H54 (cell line): ENCODE measurements around the gene YAF2.
"Not testable (repeated sequence)": the region's sequence is repeated elsewhere in the genome, so short reads cannot be mapped to it uniquely, and the experiment has no call there.

Experiments
- DNase-seq: peaks from one replicate; pipeline ENCODE4 v3.0.0; 2011; ENCODE audit warnings: low spot score, mixed read lengths; ENCODE audit not compliant: insufficient read length
- FAIRE-seq: peaks from 3 replicates; lab custom pipeline; 2011; peaks lifted over from hg19 to GRCh38; lab: Jason Lieb, UNC
- POLR2A ChIP-seq: IDR thresholded peaks from 2 replicates; pipeline ENCODE4 v1.6.1; 2011; ENCODE audit warnings: low read depth, mild to moderate bottlenecking, low read length

YAF2 gene

GRCh38 chr12:42236017-42236416, 2.0 kb downstream of the YAF2 start:
- no peak for TF ChIP-seq POLR2A
- no peak for DNase-seq
- no peak for FAIRE-seq

GRCh38 chr12:42235426-42235825, 2.6 kb downstream of the YAF2 start:
- DNase-seq (no peak), FAIRE-seq (no peak)
- no peak for TF ChIP-seq POLR2A

GRCh38 chr12:42234970-42235369, 3.1 kb downstream of the YAF2 start:
- TF ChIP-seq POLR2A, result no peak
- no peak for DNase-seq
- no peak for FAIRE-seq

- FAIRE-seq, DNase-seq: not testable (repeated sequence)
Observed at GRCh38 chr12:42227525-42227924, 10.5 kb downstream of the YAF2 start.

- not testable (repeated sequence) for DNase-seq, FAIRE-seq
Observed at GRCh38 chr12:42224501-42224900, 13.5 kb downstream of the YAF2 start.

GRCh38 chr12:42222724-42223123, 15.3 kb downstream of the YAF2 start:
- FAIRE-seq, result no peak

GRCh38 chr12:42221726-42222125, 16.3 kb downstream of the YAF2 start:
- DNase-seq, result no peak
- TF ChIP-seq POLR2A, result no peak
- no peak for FAIRE-seq

More at GRCh38 chr12:42222724-42223123, 15.3 kb downstream of the YAF2 start:
- no peak for DNase-seq
- no peak for TF ChIP-seq POLR2A

GRCh38 chr12:42217656-42218055, 20.4 kb downstream of the YAF2 start:
- peak; percentile 58 for FAIRE-seq
- TF ChIP-seq POLR2A, result no peak
- no peak for DNase-seq

- no peak for TF ChIP-seq POLR2A
Observed at GRCh38 chr12:42216737-42217136, 21.3 kb downstream of the YAF2 start.

GRCh38 chr12:42215759-42216158, 22.3 kb downstream of the YAF2 start:
- DNase-seq, FAIRE-seq: not testable (repeated sequence)

More at GRCh38 chr12:42216737-42217136, 21.3 kb downstream of the YAF2 start:
- FAIRE-seq (peak; percentile 71), DNase-seq (no peak)

GRCh38 chr12:42213954-42214426, 24.1 kb downstream of the YAF2 start:
- no peak for TF ChIP-seq POLR2A
- DNase-seq, result no peak
- peak; percentile 52 for FAIRE-seq

GRCh38 chr12:42213023-42213422, 25.0 kb downstream of the YAF2 start:
- DNase-seq (no peak), FAIRE-seq (no peak)
- TF ChIP-seq POLR2A, result no peak

GRCh38 chr12:42208574-42208973, 29.5 kb downstream of the YAF2 start:
- FAIRE-seq (no peak), DNase-seq (no peak)
- TF ChIP-seq POLR2A, result no peak

GRCh38 chr12:42204819-42205218, 33.2 kb downstream of the YAF2 start:
- no peak for TF ChIP-seq POLR2A
- DNase-seq (no peak), FAIRE-seq (no peak)

GRCh38 chr12:42204362-42204761, 33.7 kb downstream of the YAF2 start:
- no peak for TF ChIP-seq POLR2A
- FAIRE-seq, result no peak
- DNase-seq, result no peak

GRCh38 chr12:42201063-42201462, 37.0 kb downstream of the YAF2 start:
- no peak for FAIRE-seq
- no peak for TF ChIP-seq POLR2A
- no peak for DNase-seq
